Left ventricle myocardium inferior (tissue), 1 donor: ENCODE data around the gene ALDOB. TPM values are rescaled to one million over a fixed set of nuclear protein-coding genes. Genes with fewer than 3 reads are reported as not detected.

Experiments used
- DNase-seq: peaks from one replicate; pipeline ENCODE4 v3.0.0-alpha.2; 2020
- H3K27ac ChIP-seq: fragments of 200-600 bp; replicated peaks from 2 replicates; pipeline ENCODE4 v1.8.0; 2021
- H3K27me3 ChIP-seq: fragments of 200-600 bp; 2 replicates; pipeline ENCODE4 v1.8.0; 2021; ENCODE audit warnings: low read depth
- H3K36me3 ChIP-seq: fragments of 200-600 bp; 2 replicates; pipeline ENCODE4 v1.8.0; 2021
- H3K4me1 ChIP-seq: fragments of 200-600 bp; 2 replicates; pipeline ENCODE4 v1.8.0; 2021
- H3K4me3 ChIP-seq: fragments of 200-600 bp; 2 replicates; pipeline ENCODE4 v1.8.0; 2021; ENCODE audit warnings: mild to moderate bottlenecking, moderate library complexity
- H3K9me3 ChIP-seq: fragments of 200-600 bp; replicated peaks from 2 replicates; pipeline ENCODE4 v1.8.0; 2021
- intact Hi-C: fragments of 100-400 bp; cut with micrococcal nuclease; formaldehyde crosslinking; loops from one replicate; pipeline ENCODE4 v1.11.0; 2022
- total RNA-seq: library from RNA; stranded (reverse); fragmentation: NEBNext Ultra II Directional; extraction: Animal tissue kit (Norgen Biotek cat#: 25700); gene quantifications from one replicate; pipeline ENCODE4 v1.2.1, GENCODE V29; 2021
- TF ChIP-seq, protein P1 (sequence below): fragments of 200-600 bp; IDR thresholded peaks from 2 replicates; pipeline ENCODE4 v1.8.0; 2021; ENCODE audit warnings: antibody characterized with exemption, mild to moderate bottlenecking, borderline replicate concordance
- donor health status: DM: no; HTN: yes; CAD: no; lungs with severe emphysema.

The ALDOB gene
- total RNA-seq, 1 donor from 2014 or later = 0.41 TPM

DNA sequence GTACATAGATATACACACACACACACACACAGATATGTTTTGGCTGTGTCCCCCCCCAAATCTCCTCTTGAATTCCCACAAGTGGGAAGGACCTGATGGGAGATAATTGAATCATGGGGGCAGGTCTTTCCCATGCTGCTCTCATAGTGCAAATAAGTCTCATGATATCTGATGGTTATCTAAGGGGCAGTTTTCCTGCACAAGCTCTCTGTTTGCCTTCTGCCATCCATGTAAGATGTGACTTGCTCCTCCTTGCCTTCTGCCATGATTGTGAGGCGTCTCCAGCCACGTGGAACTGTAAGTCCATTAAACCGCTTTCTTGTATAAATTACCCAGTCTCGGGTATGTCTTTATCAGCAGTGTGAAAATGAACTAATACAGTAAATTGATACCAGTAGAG lies 15.9 kb upstream of the ALDOB start:
- TF ChIP-seq, protein P1, sequence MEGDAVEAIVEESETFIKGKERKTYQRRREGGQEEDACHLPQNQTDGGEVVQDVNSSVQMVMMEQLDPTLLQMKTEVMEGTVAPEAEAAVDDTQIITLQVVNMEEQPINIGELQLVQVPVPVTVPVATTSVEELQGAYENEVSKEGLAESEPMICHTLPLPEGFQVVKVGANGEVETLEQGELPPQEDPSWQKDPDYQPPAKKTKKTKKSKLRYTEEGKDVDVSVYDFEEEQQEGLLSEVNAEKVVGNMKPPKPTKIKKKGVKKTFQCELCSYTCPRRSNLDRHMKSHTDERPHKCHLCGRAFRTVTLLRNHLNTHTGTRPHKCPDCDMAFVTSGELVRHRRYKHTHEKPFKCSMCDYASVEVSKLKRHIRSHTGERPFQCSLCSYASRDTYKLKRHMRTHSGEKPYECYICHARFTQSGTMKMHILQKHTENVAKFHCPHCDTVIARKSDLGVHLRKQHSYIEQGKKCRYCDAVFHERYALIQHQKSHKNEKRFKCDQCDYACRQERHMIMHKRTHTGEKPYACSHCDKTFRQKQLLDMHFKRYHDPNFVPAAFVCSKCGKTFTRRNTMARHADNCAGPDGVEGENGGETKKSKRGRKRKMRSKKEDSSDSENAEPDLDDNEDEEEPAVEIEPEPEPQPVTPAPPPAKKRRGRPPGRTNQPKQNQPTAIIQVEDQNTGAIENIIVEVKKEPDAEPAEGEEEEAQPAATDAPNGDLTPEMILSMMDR = no peak
- intact Hi-C loops = no loop called here

DNA sequence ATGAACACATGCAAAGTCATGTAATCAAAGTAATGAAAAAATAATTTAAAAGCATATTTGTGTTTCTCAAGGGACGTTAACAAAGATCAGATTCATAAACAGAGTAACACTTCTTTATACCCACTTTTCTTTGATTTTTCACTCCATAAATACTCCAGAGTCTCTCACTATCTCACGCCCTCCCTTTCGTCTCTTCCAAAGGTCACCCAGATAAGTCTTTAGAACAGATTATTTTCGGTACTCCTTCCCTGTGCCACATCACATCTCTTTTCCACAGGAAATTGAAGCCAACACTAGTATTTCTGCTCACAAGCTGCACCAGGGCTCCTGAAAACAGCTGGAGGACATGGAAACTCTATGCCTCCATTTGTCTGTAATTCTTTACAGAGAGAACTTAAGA lies 15.4 kb upstream of the ALDOB start:
- no peak overlapping the region for H3K27ac ChIP-seq
- intact Hi-C loops = no loop called here
- TF ChIP-seq, protein P1 = no peak
- H3K4me1 ChIP-seq = peaks cover 18% of the 10 kb centered on the region
- DNase-seq = no peak
- no peak overlapping the region for H3K4me3 ChIP-seq
- no peaks in the 10 kb centered on the region for H3K36me3 ChIP-seq
- H3K27me3 ChIP-seq = no peaks in the 10 kb centered on the region
- H3K9me3 ChIP-seq = no peaks in the 10 kb centered on the region

More for the DNA sequence above, 15.9 kb upstream of the ALDOB start:
- Histone ChIP-seq H3K4me1 (peaks cover 18% of the 10 kb centered on the region), H3K36me3 (no peaks in the 10 kb centered on the region), H3K27me3 (no peaks in the 10 kb centered on the region), H3K27ac (no peak overlapping the region), H3K4me3 (no peak overlapping the region), H3K9me3 (no peaks in the 10 kb centered on the region)
- DNase-seq = no peak

GRCh38 chr9:101449071-101449721 lies 13.6 kb upstream of the ALDOB start:
- H3K36me3 ChIP-seq = no peaks in the 10 kb centered on the region
- H3K4me3 ChIP-seq = peak overlapping the region; percentile 71
- H3K27ac ChIP-seq = peak overlapping the region; percentile 88
- TF ChIP-seq, protein P1 = peak; percentile 75
- H3K27me3 ChIP-seq = no peaks in the 10 kb centered on the region
- H3K4me1 ChIP-seq = peaks cover 22% of the 10 kb centered on the region
- no peaks in the 10 kb centered on the region for H3K9me3 ChIP-seq
- DNase-seq = peak; percentile 71
- intact Hi-C loops = no loop called here

DNA sequence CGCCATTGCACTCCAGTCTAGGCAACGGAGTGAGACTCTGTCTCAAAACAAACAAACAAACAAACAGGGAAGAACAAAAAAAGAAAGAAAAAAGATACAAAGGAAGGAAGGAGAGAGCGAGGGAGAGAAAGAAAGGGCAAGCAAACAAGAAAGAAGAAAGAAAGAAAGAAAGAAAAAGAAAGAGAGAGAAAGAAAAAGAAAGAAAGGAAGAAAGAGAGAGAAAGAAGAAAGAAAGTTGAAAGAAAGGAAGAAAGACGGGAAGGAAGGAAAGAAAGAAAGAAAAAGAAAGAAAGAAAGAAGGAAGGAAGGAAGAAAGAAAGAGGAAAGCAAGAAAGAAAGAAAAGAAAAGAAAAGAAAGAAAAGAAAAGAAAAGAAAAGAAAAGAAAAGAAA lies 13.1 kb upstream of the ALDOB start:
- DNase-seq = no peak
- H3K4me1 ChIP-seq = peaks cover 27% of the 10 kb centered on the region
- peak overlapping the region; percentile 71 for H3K4me3 ChIP-seq
- intact Hi-C loops = no loop called here
- no peaks in the 10 kb centered on the region for H3K27me3 ChIP-seq
- TF ChIP-seq, protein P1 = no peak
- H3K27ac ChIP-seq = peak overlapping the region; percentile 88
- H3K36me3 ChIP-seq = no peaks in the 10 kb centered on the region
- no peaks in the 10 kb centered on the region for H3K9me3 ChIP-seq

DNA sequence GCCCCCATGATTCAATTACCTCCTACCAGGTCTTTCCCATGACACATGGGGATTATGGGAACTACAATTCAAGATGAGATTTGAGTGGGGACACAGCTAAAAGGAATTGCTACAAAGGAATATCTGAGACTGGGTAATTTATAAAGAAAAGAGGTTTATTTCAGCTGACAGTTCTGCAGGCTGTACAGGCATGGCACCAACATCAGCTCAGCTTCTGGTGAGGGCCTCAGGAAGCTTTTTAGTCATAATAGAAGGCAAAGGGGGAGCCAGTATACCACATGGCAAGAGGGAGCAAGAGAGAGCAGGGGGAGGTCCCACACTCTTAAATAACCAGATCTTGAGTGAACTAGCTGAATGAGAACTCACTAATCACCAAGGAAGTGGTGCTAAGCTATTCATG lies 11.2 kb upstream of the ALDOB start:
- Histone ChIP-seq H3K27me3 (no peaks in the 10 kb centered on the region), H3K9me3 (no peaks in the 10 kb centered on the region), H3K4me1 (peaks cover 42% of the 10 kb centered on the region), H3K4me3 (no peak overlapping the region), H3K27ac (no peak overlapping the region), H3K36me3 (no peaks in the 10 kb centered on the region)
- intact Hi-C loops = no loop called here
- DNase-seq = no peak
- TF ChIP-seq, protein P1 = no peak
